IMR-90 (cell line): Measurements from ENCODE around the gene CAMTA1. TPM values are rescaled to one million over a fixed set of nuclear protein-coding genes. Genes with fewer than 3 reads are reported as not detected.

Experiments
- ATAC-seq: fragments of 200-7000 bp; cut with Tn5 transposase; 2 replicates; pipeline ENCODE4 v1.9.1; 2020; ENCODE audit warnings: low read depth, mild to moderate bottlenecking, moderate library complexity
- BruUV-seq: library from RNA; stranded (reverse); fragments of 400-500 nt; replicated peaks from 2 replicates; lab custom pipeline; 2021; lab: Mats Ljungman, UMichigan
- CTCF ChIA-PET: fragments of 300-600 bp; formaldehyde crosslinking; extraction: SDS; loops from one replicate; lab custom pipeline; 2021; ENCODE audit warnings: antibody characterized with exemption; lab: Yijun Ruan, JAX
- POLR2A ChIA-PET: fragments of 300-600 bp; sonication (Branson Sonifier 250); formaldehyde crosslinking; loops from one replicate; lab custom pipeline; 2022; ENCODE audit warnings: antibody characterized with exemption; ENCODE audit not compliant: unreplicated experiment; lab: Charles Lee
- DNase-seq: peaks from one replicate; pipeline ENCODE4 v3.0.0; 2013
- H2AFZ ChIP-seq: replicated peaks from 2 replicates; pipeline ENCODE3; 2013; ENCODE audit warnings: low read length, mild to moderate bottlenecking; ENCODE audit not compliant: poor library complexity
- H2AK5ac ChIP-seq: 2 replicates; pipeline ENCODE4 v1.6.1; 2013; ENCODE audit warnings: low read depth, low read length, inconsistent platforms
- H2AK9ac ChIP-seq: replicated peaks from 2 replicates; pipeline ENCODE3; 2013; ENCODE audit warnings: mild to moderate bottlenecking, low read depth, low read length, moderate library complexity; ENCODE audit not compliant: poor library complexity
- H2BK120ac ChIP-seq: 2 replicates; pipeline ENCODE4 v1.6.1; 2013; ENCODE audit warnings: low read depth, low read length, inconsistent platforms
- H2BK15ac ChIP-seq: 3 replicates; pipeline ENCODE4 v1.6.1; 2013; ENCODE audit warnings: low read depth, low read length, inconsistent platforms
- H2BK20ac ChIP-seq: 2 replicates; pipeline ENCODE4 v1.6.1; 2013; ENCODE audit warnings: low read depth, mild to moderate bottlenecking, inconsistent platforms, low read length, moderate library complexity
- H2BK5ac ChIP-seq: 2 replicates; pipeline ENCODE4 v1.6.1; 2013; ENCODE audit warnings: mild to moderate bottlenecking, low read depth, low read length, inconsistent platforms; ENCODE audit not compliant: poor library complexity, severe bottlenecking
- H3K14ac ChIP-seq: replicated peaks from 2 replicates; pipeline ENCODE4 v1.6.1; 2013; ENCODE audit warnings: low read depth, low read length, inconsistent platforms
- H3K18ac ChIP-seq: 2 replicates; pipeline ENCODE4 v1.6.1; 2013; ENCODE audit warnings: low read depth, low read length, control low read depth
- H3K23ac ChIP-seq: 2 replicates; pipeline ENCODE4 v1.6.1; 2013; ENCODE audit warnings: low read depth, low read length, inconsistent platforms
- H3K27ac ChIP-seq: 2 replicates; pipeline ENCODE4 v1.5.1; 2013; ENCODE audit warnings: mild to moderate bottlenecking, control low read depth, low read length; ENCODE audit not compliant: insufficient read depth
- H3K27me3 ChIP-seq: 2 replicates; pipeline ENCODE4 v1.6.1; 2013; ENCODE audit warnings: low read length; ENCODE audit not compliant: control insufficient read depth, insufficient read depth
- H3K36me3 ChIP-seq: 2 replicates; pipeline ENCODE4 v1.6.1; 2013; ENCODE audit warnings: low read length, mixed read lengths; ENCODE audit not compliant: control insufficient read depth, insufficient read depth
- H3K4ac ChIP-seq: 2 replicates; pipeline ENCODE4 v1.6.1; 2013; ENCODE audit warnings: low read depth, low read length, inconsistent platforms
- H3K4me1 ChIP-seq: 2 replicates; pipeline ENCODE4 v1.6.1; 2013; ENCODE audit warnings: low read length, mixed read lengths; ENCODE audit not compliant: control insufficient read depth, insufficient read depth
- H3K4me2 ChIP-seq: 2 replicates; pipeline ENCODE4 v1.6.1; 2013; ENCODE audit warnings: low read depth, mild to moderate bottlenecking, control low read depth, low read length, moderate library complexity
- H3K4me3 ChIP-seq: 2 replicates; pipeline ENCODE4 v1.5.1; 2013; ENCODE audit warnings: low read depth, mild to moderate bottlenecking, control low read depth, low read length, moderate library complexity; ENCODE audit not compliant: insufficient read depth
- H3K56ac ChIP-seq: 2 replicates; pipeline ENCODE4 v1.6.1; 2013; ENCODE audit warnings: low read length, inconsistent platforms; ENCODE audit not compliant: insufficient read depth; ENCODE audit errors: extremely low read depth
- H3K79me1 ChIP-seq, 2 experiments: 2 replicates each; pipeline ENCODE4 v1.6.1; 2013; ENCODE audit warnings: low read length in 2 of 2, inconsistent platforms in 1 of 2, low read depth in 1 of 2
- H3K9ac ChIP-seq: 2 replicates; pipeline ENCODE4 v1.6.1; 2013; ENCODE audit warnings: low read depth, low read length, control low read depth
- H3K9me1 ChIP-seq: 2 replicates; pipeline ENCODE4 v1.6.1; 2013; ENCODE audit warnings: low read length, inconsistent platforms; ENCODE audit not compliant: insufficient read depth
- H3K9me3 ChIP-seq: 2 replicates; pipeline ENCODE4 v1.6.1; 2013; ENCODE audit warnings: low read length; ENCODE audit not compliant: control insufficient read depth, insufficient read depth
- H4K20me1 ChIP-seq: 2 replicates; pipeline ENCODE4 v1.6.1; 2013; ENCODE audit warnings: low read length, inconsistent platforms; ENCODE audit not compliant: insufficient read depth
- H4K5ac ChIP-seq: 2 replicates; pipeline ENCODE4 v1.6.1; 2013; ENCODE audit warnings: mild to moderate bottlenecking, low read depth, low read length, control low read depth
- H4K8ac ChIP-seq, 2 experiments: 2 replicates each; pipeline ENCODE4 v1.6.1; 2013; ENCODE audit warnings: low read depth in 2 of 2, low read length in 2 of 2, control low read depth in 1 of 2, inconsistent platforms in 1 of 2
- H4K91ac ChIP-seq: 2 replicates; pipeline ENCODE4 v1.6.1; 2013; ENCODE audit warnings: low read depth, low read length, inconsistent platforms; ENCODE audit not compliant: insufficient read depth
- ELK1 ChIP-seq: fragments of 150-350 bp; IDR thresholded peaks from 2 replicates; pipeline ENCODE4 v1.6.1; 2016; ENCODE audit warnings: low read depth, mild to moderate bottlenecking, low read length, moderate library complexity, borderline replicate concordance
- FOS ChIP-seq: fragments of 150-350 bp; IDR thresholded peaks from 2 replicates; pipeline ENCODE4 v1.6.1; 2016; ENCODE audit warnings: low read depth, low read length
- POLR2A ChIP-seq: IDR thresholded peaks from 2 replicates; pipeline ENCODE4 v1.6.1; 2012; ENCODE audit warnings: mild to moderate bottlenecking, low read depth, low read length
- RFX5 ChIP-seq: IDR thresholded peaks from 2 replicates; pipeline ENCODE4 v1.8.0; 2012; ENCODE audit warnings: low read depth, mild to moderate bottlenecking, low read length, moderate library complexity
- USF2 ChIP-seq: fragments of 150-350 bp; IDR thresholded peaks from 2 replicates; pipeline ENCODE4 v1.6.1; 2017; ENCODE audit warnings: mild to moderate bottlenecking, antibody characterized with exemption, low read length, low read depth
- WGBS, 2 experiments: methylation state at CpG; one replicate each; pipeline versions ENCODE4 v1.1.5 to v1.1.7; 2013; ENCODE audit warnings: missing lambda C conversion rate in 2 of 2; ENCODE audit not compliant: insufficient read length in 1 of 2; ENCODE audit errors: extremely low coverage in 2 of 2; 5-methylcytosine and 5-hydroxymethylcytosine counted together
- dilution Hi-C: fragments of 300-500 bp; cut with HindIII; formaldehyde crosslinking; loops from one replicate; pipeline ENCODE4 v1.14.3; 2018; ENCODE audit warnings: low sequenced_read_pairs; ENCODE audit not compliant: unreplicated experiment
- in situ Hi-C: fragments of 300-500 bp; cut with MboI; formaldehyde crosslinking; loops from 3 replicates; pipeline ENCODE4 v1.14.3; 2019; ENCODE audit warnings: low sequenced_read_pairs, inconsistent platforms, mixed read lengths
- intact Hi-C: fragments of 100-400 bp; cut with micrococcal nuclease; formaldehyde crosslinking; loops from 2 replicates; pipeline ENCODE4 v1.10.0; 2022
- polyA plus RNA-seq, 3 experiments: library from polyadenylated mRNA; depleted of rRNA; stranded (reverse); fragments of >200 nt; gene quantifications; 2 replicates each; pipeline ENCODE4 v1.2.3, GENCODE V29; 2012; ENCODE audit warnings: low replicate concordance in 1 of 3
- total RNA-seq: library from RNA; depleted of rRNA; stranded (reverse); fragments of >200 nt; gene quantifications from 2 replicates; pipeline ENCODE4 v1.2.3, GENCODE V29; 2012

CAMTA1 gene
- total and polyA plus RNA-seq, 2 of the 4 experiments (the other 2 are of a cell fraction) = 35.5 to 74.3 TPM

- no peak overlapping the region for H4K5ac ChIP-seq
- ChIA-PET CTCF (no interaction called here), POLR2A (no interaction called here)
Measured at GRCh38 chr1:7632176-7632575, 846.9 kb downstream of the CAMTA1 start.

More at GRCh38 chr1:7632176-7632575, 846.9 kb downstream of the CAMTA1 start:
- ATAC-seq (no peak), DNase-seq (no peak)
- 29% methylated on average over 4 of the region's 16 CpGs; no CpG with 5 or more reads in 1 of the 2 experiments for WGBS, 2 experiments
- no peak overlapping the region for H3K27ac ChIP-seq
- H3K14ac ChIP-seq = no peak overlapping the region
- in situ Hi-C loops (no loop called here), intact Hi-C loops (no loop called here), dilution Hi-C loops (no loop called here)
- peaks cover 51% of the 10 kb centered on the region for H3K27me3 ChIP-seq
- no peak overlapping the region for H3K4ac ChIP-seq
- no peak overlapping the region for H4K8ac ChIP-seq
- H3K9me3 ChIP-seq = no peaks in the 10 kb centered on the region
- H2AK9ac ChIP-seq = no peak overlapping the region
- H2AFZ ChIP-seq = no peak overlapping the region
- TF ChIP-seq FOS = no peak
- no peak for TF ChIP-seq POLR2A
- TF ChIP-seq RFX5 = no peak
- no peak for TF ChIP-seq ELK1
- TF ChIP-seq USF2 = no peak
- H3K23ac ChIP-seq = no peak overlapping the region
- H3K4me1 ChIP-seq = no peaks in the 10 kb centered on the region
- no peak overlapping the region for H2BK120ac ChIP-seq
- H3K9ac ChIP-seq = no peak overlapping the region
- H3K4me3 ChIP-seq = no peak overlapping the region
- no peak overlapping the region for H2BK20ac ChIP-seq
- H2BK5ac ChIP-seq = no peak overlapping the region
- no peaks in the 10 kb centered on the region for H3K9me1 ChIP-seq
- H2BK15ac ChIP-seq = no peak overlapping the region
- H3K4me2 ChIP-seq = no peak overlapping the region
- BruUV-seq = no TSS peak
- H3K18ac ChIP-seq = no peak overlapping the region
- H4K20me1 ChIP-seq = no peaks in the 10 kb centered on the region
- H3K36me3 ChIP-seq = no peaks in the 10 kb centered on the region
- no peak overlapping the region for H4K91ac ChIP-seq
- no peak overlapping the region for H2AK5ac ChIP-seq
- H3K56ac ChIP-seq = no peak overlapping the region
- H3K79me1 ChIP-seq = no peaks in the 10 kb centered on the region
